Measurements from ENCODE around the gene ATXN7.
A peak's percentile ranks its signal among the peaks of the same experiment; 100 is the strongest.

Gene ATXN7

GRCh38 chr3:64029287-64029686 is 165.6 kb downstream of the ATXN7 start:
- TF ChIP-seq CTCF (IDR thresholded peaks at IDR 0.05; ENCODE audit: low read length, missing control alignments) = no peak
- DNase-seq (ENCODE audit: low read depth) = no peak
- H3K4me3 ChIP-seq (replicated peaks; ENCODE audit: low read depth, low read length) = no peak overlapping the region

- peak; percentile 72 for DNase-seq (ENCODE audit: low read depth)
- TF ChIP-seq CTCF (IDR thresholded peaks at IDR 0.05; ENCODE audit: low read length, missing control alignments) = peak; percentile 82
- H3K4me3 ChIP-seq (replicated peaks; ENCODE audit: low read depth, low read length) = peak overlapping the region; percentile 33
These were observed 167.1 kb downstream of the ATXN7 start for GRCh38 chr3:64030741-64031140.

- H3K4me3 ChIP-seq (replicated peaks; ENCODE audit: low read depth, low read length) = no peak overlapping the region
- DNase-seq (ENCODE audit: low read depth) = no peak
- no peak for TF ChIP-seq CTCF (IDR thresholded peaks at IDR 0.05; ENCODE audit: low read length, missing control alignments)
These were observed 168.2 kb downstream of the ATXN7 start for GRCh38 chr3:64031540-64032508.

GRCh38 chr3:64033069-64033468 is 169.4 kb downstream of the ATXN7 start:
- TF ChIP-seq CTCF (IDR thresholded peaks at IDR 0.05; ENCODE audit: low read length, missing control alignments) = no peak
- no peak overlapping the region for H3K4me3 ChIP-seq (replicated peaks; ENCODE audit: low read depth, low read length)
- no peak for DNase-seq (ENCODE audit: low read depth)

GRCh38 chr3:64037084-64037483 is 173.4 kb downstream of the ATXN7 start:
- no peak for TF ChIP-seq CTCF (IDR thresholded peaks at IDR 0.05; ENCODE audit: low read length, missing control alignments)
- no peak overlapping the region for H3K4me3 ChIP-seq (replicated peaks; ENCODE audit: low read depth, low read length)
- DNase-seq (ENCODE audit: low read depth) = no peak

- no peak overlapping the region for H3K4me3 ChIP-seq (replicated peaks; ENCODE audit: low read depth, low read length)
- TF ChIP-seq CTCF (IDR thresholded peaks at IDR 0.05; ENCODE audit: low read length, missing control alignments) = no peak
- DNase-seq (ENCODE audit: low read depth) = no peak
These were observed 174.6 kb downstream of the ATXN7 start for GRCh38 chr3:64038253-64038767.
